Nephron (organoid): ENCODE measurements around the gene CCT3.

ENCODE experiments used
- H3K27ac Mint-ChIP-seq, 3 experiments: 2 replicates each; pipeline ENCODE4 v1.8.0; 2020; ENCODE audit warnings: mixed read lengths in 3 of 3, mild to moderate bottlenecking in 2 of 3, moderate library complexity in 1 of 3
- H3K27me3 Mint-ChIP-seq: 2 replicates; pipeline ENCODE4 v1.8.0; 2021; ENCODE audit warnings: low read depth, mild to moderate bottlenecking, moderate library complexity, mixed read lengths
- H3K36me3 Mint-ChIP-seq: 2 replicates; pipeline ENCODE4 v1.8.0; 2020; ENCODE audit warnings: low read depth, mixed read lengths
- H3K4me1 Mint-ChIP-seq: 2 replicates; pipeline ENCODE4 v1.8.0; 2020; ENCODE audit warnings: mixed read lengths
- H3K4me3 Mint-ChIP-seq, 3 experiments: 2 replicates each; pipeline ENCODE4 v1.8.0; 2020; ENCODE audit warnings: mild to moderate bottlenecking in 3 of 3, mixed read lengths in 3 of 3, moderate library complexity in 2 of 3
- H3K9me3 Mint-ChIP-seq: 2 replicates; pipeline ENCODE4 v1.8.0; 2020; ENCODE audit warnings: mixed read lengths
- TF ChIP-seq, protein P1 (sequence below), 3 experiments: fragments of 200-600 bp; sonication (generic); IDR thresholded peaks; one replicate each; pipeline ENCODE4 v1.5.0; 2021; ENCODE audit warnings: antibody characterized with exemption in 3 of 3; ENCODE audit not compliant: unreplicated experiment in 3 of 3

The CCT3 gene

DNA sequence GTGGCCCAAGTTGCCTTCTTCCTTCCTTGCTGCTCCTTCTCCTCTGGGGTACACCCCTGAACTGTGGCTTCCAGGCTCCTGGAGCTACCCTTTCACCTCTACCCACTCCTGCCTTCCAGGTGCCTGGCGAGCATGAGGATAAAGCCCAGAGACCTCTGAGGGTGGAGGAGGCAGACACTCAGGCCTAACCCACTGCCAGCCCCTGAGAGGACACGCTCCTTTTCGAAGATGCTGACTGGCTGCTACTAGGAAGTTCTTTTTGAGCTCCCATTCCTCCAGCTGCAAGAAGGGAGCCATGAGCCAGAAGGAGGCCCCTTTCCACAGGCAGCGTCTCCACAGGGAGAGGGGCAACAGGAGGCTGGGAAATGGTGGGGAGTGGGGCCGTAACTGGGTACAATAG is 46.6 kb upstream of the CCT3 start:
- Mint-ChIP-seq H3K27me3 (peaks cover 56% of the 10 kb centered on the region), H3K4me3 (no peak overlapping the region), H3K36me3 (no peaks in the 10 kb centered on the region), H3K27ac (no peak overlapping the region), H3K4me1 (no peaks in the 10 kb centered on the region), H3K9me3 (no peaks in the 10 kb centered on the region)
- TF ChIP-seq, protein P1, sequence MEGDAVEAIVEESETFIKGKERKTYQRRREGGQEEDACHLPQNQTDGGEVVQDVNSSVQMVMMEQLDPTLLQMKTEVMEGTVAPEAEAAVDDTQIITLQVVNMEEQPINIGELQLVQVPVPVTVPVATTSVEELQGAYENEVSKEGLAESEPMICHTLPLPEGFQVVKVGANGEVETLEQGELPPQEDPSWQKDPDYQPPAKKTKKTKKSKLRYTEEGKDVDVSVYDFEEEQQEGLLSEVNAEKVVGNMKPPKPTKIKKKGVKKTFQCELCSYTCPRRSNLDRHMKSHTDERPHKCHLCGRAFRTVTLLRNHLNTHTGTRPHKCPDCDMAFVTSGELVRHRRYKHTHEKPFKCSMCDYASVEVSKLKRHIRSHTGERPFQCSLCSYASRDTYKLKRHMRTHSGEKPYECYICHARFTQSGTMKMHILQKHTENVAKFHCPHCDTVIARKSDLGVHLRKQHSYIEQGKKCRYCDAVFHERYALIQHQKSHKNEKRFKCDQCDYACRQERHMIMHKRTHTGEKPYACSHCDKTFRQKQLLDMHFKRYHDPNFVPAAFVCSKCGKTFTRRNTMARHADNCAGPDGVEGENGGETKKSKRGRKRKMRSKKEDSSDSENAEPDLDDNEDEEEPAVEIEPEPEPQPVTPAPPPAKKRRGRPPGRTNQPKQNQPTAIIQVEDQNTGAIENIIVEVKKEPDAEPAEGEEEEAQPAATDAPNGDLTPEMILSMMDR (IDR thresholded peaks at IDR 0.05; ENCODE audit: unreplicated experiment in 3 of 3) = no peak

DNA sequence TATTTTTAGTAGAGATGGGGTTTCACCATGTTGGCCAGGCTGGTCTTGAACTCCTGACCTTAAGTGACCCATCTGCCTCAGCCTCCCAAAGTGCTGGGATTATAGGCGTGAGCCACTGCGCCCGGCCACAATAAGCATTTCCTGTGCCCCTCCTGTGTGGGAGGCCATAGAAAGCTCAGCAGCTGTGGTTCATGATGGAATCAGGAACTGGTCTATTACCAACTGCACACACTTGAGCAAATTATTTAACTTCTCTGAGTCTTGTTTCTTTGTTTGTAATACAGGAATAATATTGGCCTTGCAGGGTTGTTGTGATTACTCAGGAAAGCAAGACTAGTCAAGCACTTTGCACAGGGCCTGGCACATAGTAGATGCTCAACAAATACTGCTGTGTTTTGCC is 45.9 kb upstream of the CCT3 start:
- TF ChIP-seq, protein P1 (IDR thresholded peaks at IDR 0.05; ENCODE audit: unreplicated experiment in 3 of 3) = no peak
- Mint-ChIP-seq H3K27me3 (peaks cover 50% of the 10 kb centered on the region), H3K9me3 (no peaks in the 10 kb centered on the region), H3K4me1 (no peaks in the 10 kb centered on the region), H3K4me3 (no peak overlapping the region), H3K36me3 (no peaks in the 10 kb centered on the region), H3K27ac (no peak overlapping the region)

DNA sequence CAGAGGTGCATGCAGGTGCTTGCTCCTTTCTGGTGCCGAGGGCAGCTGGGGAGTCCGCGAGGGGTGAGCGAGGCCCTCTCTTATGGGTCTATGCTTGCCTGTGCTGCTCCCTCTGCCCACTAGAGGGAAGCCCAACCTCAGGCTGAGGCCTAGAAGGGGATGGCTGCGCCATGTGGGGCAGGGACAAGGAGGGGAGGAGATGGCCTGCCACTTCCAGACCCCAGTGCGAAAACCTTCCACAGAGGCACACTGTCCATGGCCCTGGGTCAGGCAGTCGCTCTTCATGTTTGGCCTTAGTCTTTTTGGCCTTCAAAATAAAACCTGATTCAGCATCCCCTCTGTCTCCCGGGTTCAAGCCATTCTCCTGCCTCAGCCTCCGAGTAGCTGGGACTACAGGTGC is 44.9 kb upstream of the CCT3 start:
- TF ChIP-seq, protein P1 (IDR thresholded peaks at IDR 0.05; ENCODE audit: unreplicated experiment in 3 of 3) = peak; percentile 75 to 86 (median 77)
- H3K27ac Mint-ChIP-seq = no peak overlapping the region
- H3K36me3 Mint-ChIP-seq = no peaks in the 10 kb centered on the region
- no peaks in the 10 kb centered on the region for H3K4me1 Mint-ChIP-seq
- H3K27me3 Mint-ChIP-seq = peaks cover 40% of the 10 kb centered on the region
- no peaks in the 10 kb centered on the region for H3K9me3 Mint-ChIP-seq
- no peak overlapping the region for H3K4me3 Mint-ChIP-seq

DNA sequence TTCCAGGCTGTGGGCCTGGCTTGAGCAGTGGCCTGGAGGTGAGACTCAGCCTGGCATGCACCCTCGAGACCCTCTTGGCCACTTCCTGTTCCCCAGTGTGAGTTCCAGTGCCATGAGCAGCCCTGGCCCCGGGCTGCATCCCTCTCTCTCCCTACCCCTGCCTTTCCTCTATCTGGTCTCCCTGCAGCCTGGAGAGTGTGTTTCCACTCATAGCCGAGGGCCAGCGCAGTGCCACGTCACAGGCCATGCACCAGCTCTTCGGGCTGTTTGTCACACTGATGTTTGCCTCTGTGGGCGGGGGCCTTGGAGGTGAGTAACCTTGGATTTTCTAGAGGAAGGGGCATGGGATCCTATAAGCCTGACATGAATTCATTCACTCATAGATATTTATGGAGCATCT is 44.5 kb upstream of the CCT3 start:
- Mint-ChIP-seq H3K4me3 (no peak overlapping the region), H3K9me3 (no peaks in the 10 kb centered on the region), H3K27ac (no peak overlapping the region), H3K27me3 (peaks cover 35% of the 10 kb centered on the region), H3K4me1 (no peaks in the 10 kb centered on the region), H3K36me3 (no peaks in the 10 kb centered on the region)
- TF ChIP-seq, protein P1 (IDR thresholded peaks at IDR 0.05; ENCODE audit: unreplicated experiment in 3 of 3) = no peak

DNA sequence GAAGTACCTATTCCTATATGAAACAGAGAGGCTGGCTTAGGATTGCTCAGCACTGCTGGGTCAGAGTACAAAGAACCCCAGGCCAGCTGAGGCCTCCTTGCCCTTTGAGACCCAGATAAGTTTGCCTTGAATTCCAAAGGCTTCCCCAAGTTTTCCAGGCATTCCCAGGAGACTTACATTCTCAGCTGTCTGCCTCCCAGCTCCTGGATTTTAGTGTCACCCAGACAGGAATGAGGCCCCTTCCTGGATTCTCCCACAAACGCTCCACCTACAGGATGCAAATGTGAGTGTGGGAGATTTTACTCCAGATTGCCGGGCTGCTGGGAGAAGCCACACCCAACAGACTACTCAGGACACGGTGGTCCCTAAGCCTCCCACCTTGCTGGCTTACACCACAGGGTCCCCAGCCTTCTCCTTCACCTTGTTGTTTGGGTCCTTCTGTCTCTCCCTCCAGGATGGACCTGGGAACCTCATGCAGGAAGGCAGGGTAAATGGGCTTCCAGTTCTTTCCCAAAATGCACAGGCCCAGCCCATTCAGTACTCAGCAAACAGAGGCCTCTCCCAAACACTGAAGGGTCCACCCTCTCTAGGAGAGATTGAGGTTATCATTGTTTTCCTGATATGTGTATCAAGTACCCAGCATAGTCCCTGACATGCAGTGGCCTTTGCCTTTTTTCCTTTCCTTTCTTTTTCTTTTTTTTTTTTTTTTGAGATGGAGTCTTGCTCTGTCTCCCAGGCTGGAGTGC is 41.5 kb upstream of the CCT3 start:
- TF ChIP-seq, protein P1 (IDR thresholded peaks at IDR 0.05; ENCODE audit: unreplicated experiment in 3 of 3) = no peak
- Mint-ChIP-seq H3K4me1 (no peaks in the 10 kb centered on the region), H3K36me3 (no peaks in the 10 kb centered on the region), H3K4me3 (no peak overlapping the region), H3K27ac (no peak overlapping the region), H3K9me3 (no peaks in the 10 kb centered on the region), H3K27me3 (peaks cover 18% of the 10 kb centered on the region)

DNA sequence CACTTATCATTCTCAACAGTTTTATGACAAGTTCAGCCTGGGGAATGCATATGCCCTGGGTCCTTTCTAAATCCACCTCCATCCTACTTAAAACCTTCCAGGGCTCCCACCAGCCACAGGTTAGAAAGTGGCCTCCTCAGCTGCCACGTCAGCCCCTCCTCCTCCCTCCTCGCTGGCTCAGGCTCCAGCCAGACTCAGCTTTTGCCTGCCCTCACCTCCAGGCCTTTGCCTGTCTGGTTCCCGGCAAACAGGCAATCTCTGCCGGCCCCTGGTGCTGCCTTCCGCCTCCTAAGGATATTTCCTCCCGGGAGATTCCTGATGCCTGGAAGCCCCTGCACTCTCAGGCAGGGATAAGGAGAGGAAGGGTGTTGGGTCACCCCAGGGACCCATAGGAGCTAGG is 40.5 kb upstream of the CCT3 start:
- H3K4me1 Mint-ChIP-seq = no peaks in the 10 kb centered on the region
- TF ChIP-seq, protein P1 (IDR thresholded peaks at IDR 0.05; ENCODE audit: unreplicated experiment in 3 of 3) = no peak
- H3K27ac Mint-ChIP-seq = no peak overlapping the region

More for the DNA sequence above, 40.5 kb upstream of the CCT3 start:
- H3K27me3 Mint-ChIP-seq = peaks cover 18% of the 10 kb centered on the region
- H3K4me3 Mint-ChIP-seq = no peak overlapping the region
- no peaks in the 10 kb centered on the region for H3K9me3 Mint-ChIP-seq
- H3K36me3 Mint-ChIP-seq = no peaks in the 10 kb centered on the region
